GM21423 (cell line): ENCODE measurements around the gene ZNF277.
"Not testable (repeated sequence)": the region's sequence is repeated elsewhere in the genome, so short reads cannot be mapped to it uniquely, and the experiment has no call there.

Experiments used
- ATAC-seq: cut with Tn5 transposase; IDR thresholded peaks from one replicate; pipeline ENCODE4 v1.9.1; 2021; ENCODE audit warnings: mild to moderate bottlenecking, moderate library complexity; ENCODE audit not compliant: unreplicated experiment

The ZNF277 gene

GRCh38 chr7:112248598-112248997 is 42.1 kb downstream of the ZNF277 start:
- ATAC-seq, result no peak

- not testable (repeated sequence) for ATAC-seq
Observed at GRCh38 chr7:112249967-112250366, 43.5 kb downstream of the ZNF277 start.

GRCh38 chr7:112252141-112252540 is 45.6 kb downstream of the ZNF277 start:
- ATAC-seq, result no peak

GRCh38 chr7:112252691-112253090 is 46.2 kb downstream of the ZNF277 start:
- ATAC-seq, result no peak

GRCh38 chr7:112254156-112254555 is 47.7 kb downstream of the ZNF277 start:
- ATAC-seq, result no peak

- ATAC-seq, result no peak
Observed at GRCh38 chr7:112254709-112255387, 48.4 kb downstream of the ZNF277 start.

GRCh38 chr7:112255388-112255720 is 48.9 kb downstream of the ZNF277 start:
- no peak for ATAC-seq

- no peak for ATAC-seq
Observed at GRCh38 chr7:112257073-112257472, 50.6 kb downstream of the ZNF277 start.

GRCh38 chr7:112260911-112261310 is 54.4 kb downstream of the ZNF277 start:
- ATAC-seq, result no peak

- no peak for ATAC-seq
Observed at GRCh38 chr7:112262036-112262435, 55.5 kb downstream of the ZNF277 start.

- ATAC-seq, result no peak
Observed at GRCh38 chr7:112262855-112263487, 56.5 kb downstream of the ZNF277 start.

- ATAC-seq, result no peak
Observed at GRCh38 chr7:112263519-112263918, 57.0 kb downstream of the ZNF277 start.

- no peak for ATAC-seq
Observed at GRCh38 chr7:112266141-112266540, 59.6 kb downstream of the ZNF277 start.

GRCh38 chr7:112266595-112267270 is 60.2 kb downstream of the ZNF277 start:
- ATAC-seq, result no peak

- ATAC-seq, result no peak
Observed at GRCh38 chr7:112267944-112268691, 61.6 kb downstream of the ZNF277 start.

GRCh38 chr7:112271162-112271561 is 64.7 kb downstream of the ZNF277 start:
- no peak for ATAC-seq

- ATAC-seq, result no peak
Observed at GRCh38 chr7:112272921-112273561, 66.5 kb downstream of the ZNF277 start.

- ATAC-seq, result no peak
Observed at GRCh38 chr7:112279042-112279441, 72.5 kb downstream of the ZNF277 start.

GRCh38 chr7:112280267-112280666 is 73.8 kb downstream of the ZNF277 start:
- no peak for ATAC-seq

- ATAC-seq, result no peak
Observed at GRCh38 chr7:112282476-112283188, 76.1 kb downstream of the ZNF277 start.
